ENCODE data around the gene BCLAF1. TPM values are rescaled to one million over a fixed set of nuclear protein-coding genes. Genes with fewer than 3 reads are reported as not detected.
A peak's percentile ranks its signal among the peaks of the same experiment; 100 is the strongest.

The BCLAF1 gene, protein sequence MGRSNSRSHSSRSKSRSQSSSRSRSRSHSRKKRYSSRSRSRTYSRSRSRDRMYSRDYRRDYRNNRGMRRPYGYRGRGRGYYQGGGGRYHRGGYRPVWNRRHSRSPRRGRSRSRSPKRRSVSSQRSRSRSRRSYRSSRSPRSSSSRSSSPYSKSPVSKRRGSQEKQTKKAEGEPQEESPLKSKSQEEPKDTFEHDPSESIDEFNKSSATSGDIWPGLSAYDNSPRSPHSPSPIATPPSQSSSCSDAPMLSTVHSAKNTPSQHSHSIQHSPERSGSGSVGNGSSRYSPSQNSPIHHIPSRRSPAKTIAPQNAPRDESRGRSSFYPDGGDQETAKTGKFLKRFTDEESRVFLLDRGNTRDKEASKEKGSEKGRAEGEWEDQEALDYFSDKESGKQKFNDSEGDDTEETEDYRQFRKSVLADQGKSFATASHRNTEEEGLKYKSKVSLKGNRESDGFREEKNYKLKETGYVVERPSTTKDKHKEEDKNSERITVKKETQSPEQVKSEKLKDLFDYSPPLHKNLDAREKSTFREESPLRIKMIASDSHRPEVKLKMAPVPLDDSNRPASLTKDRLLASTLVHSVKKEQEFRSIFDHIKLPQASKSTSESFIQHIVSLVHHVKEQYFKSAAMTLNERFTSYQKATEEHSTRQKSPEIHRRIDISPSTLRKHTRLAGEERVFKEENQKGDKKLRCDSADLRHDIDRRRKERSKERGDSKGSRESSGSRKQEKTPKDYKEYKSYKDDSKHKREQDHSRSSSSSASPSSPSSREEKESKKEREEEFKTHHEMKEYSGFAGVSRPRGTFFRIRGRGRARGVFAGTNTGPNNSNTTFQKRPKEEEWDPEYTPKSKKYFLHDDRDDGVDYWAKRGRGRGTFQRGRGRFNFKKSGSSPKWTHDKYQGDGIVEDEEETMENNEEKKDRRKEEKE
- 10 to 100 TPM; 69.7 to 90.1 (median 75.4) TPM for total RNA-seq

DNA sequence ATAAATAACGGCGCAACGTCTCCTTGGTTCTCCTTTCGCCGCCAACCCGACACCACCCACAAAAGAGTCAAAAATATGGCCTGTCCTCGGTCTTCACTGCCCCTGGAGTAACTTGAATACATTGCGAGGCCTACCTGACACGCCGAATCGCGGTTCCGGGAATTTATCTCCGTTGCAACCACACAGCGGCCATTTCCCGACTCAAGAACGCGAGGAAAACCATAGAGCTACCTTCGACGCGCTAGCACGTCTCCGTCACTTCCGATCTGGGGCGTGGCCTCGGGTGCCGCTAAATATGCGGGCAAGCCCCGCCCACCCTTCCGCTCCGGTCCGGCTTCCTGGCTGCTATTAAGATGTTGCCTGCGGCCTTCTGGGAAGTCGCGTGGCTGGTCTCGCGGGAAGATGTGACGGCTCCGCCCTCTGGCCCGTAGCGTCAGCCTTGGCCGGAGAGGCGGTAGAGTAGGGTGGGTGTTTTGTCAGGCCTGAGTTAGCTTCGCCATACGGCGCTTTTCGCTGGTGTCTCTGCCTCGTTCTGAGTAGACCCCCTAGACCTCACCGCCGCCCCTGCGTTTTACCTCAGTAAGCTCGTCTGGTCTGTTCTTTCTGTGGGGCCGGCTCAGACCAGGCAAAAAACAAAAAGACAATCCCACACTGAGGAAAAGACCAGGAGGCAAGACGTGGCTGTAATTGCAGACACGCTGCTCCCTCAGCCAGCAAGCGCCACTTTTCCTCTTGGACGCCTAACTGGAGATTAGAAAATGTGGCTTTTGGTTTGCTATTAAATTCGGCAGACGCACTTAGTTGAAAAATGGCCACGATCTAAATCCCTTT, at the start of gene BCLAF1:
Gene BCLAF1, minus strand, starts transcription at position 268 of the 831 bp plus-strand sequence. CDS start 9,980 bp downstream, outside the sequence.
- Histone ChIP-seq H3K27ac (replicated peaks in 1 of 4) (peak within 1 kb of the TSS; percentile 99 to 100 (median 100)), H3K4me3 (peak within 1 kb of the TSS; percentile 82 to 100 (median 89)), H3K9me3 (no peaks in the 10 kb centered on the region), H3K27me3 (no peaks in the 10 kb centered on the region), H3K4me1 (peaks cover 47 to 50% (median 49%) of the 10 kb centered on the region in 4 donors), H3K36me3 (no peaks in the 10 kb centered on the region)
- DNase-seq (ENCODE audit: extremely low spot score): peak; percentile 100
- TF ChIP-seq, protein P1, sequence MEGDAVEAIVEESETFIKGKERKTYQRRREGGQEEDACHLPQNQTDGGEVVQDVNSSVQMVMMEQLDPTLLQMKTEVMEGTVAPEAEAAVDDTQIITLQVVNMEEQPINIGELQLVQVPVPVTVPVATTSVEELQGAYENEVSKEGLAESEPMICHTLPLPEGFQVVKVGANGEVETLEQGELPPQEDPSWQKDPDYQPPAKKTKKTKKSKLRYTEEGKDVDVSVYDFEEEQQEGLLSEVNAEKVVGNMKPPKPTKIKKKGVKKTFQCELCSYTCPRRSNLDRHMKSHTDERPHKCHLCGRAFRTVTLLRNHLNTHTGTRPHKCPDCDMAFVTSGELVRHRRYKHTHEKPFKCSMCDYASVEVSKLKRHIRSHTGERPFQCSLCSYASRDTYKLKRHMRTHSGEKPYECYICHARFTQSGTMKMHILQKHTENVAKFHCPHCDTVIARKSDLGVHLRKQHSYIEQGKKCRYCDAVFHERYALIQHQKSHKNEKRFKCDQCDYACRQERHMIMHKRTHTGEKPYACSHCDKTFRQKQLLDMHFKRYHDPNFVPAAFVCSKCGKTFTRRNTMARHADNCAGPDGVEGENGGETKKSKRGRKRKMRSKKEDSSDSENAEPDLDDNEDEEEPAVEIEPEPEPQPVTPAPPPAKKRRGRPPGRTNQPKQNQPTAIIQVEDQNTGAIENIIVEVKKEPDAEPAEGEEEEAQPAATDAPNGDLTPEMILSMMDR (IDR thresholded peaks at IDR 0.05): peak in 1 of 3 experiments; percentile 15
- TF ChIP-seq POLR2A (IDR thresholded peaks at IDR 0.05; ENCODE audit: low read depth): peak; percentile 98
- TF ChIP-seq EP300 (IDR thresholded peaks at IDR 0.05): peak; percentile 71
- peak; percentile 100 for TF ChIP-seq POLR2AphosphoS5 (IDR thresholded peaks at IDR 0.05)
- intact Hi-C loops (cut with DNase I): loop anchor here (5.0 kb wide), 1 partner anchor 37 kb away; the partner anchor contains the start of gene MTFR2
- WGBS: under 1% methylated on average over 43 of the region's 60 CpGs

DNA sequence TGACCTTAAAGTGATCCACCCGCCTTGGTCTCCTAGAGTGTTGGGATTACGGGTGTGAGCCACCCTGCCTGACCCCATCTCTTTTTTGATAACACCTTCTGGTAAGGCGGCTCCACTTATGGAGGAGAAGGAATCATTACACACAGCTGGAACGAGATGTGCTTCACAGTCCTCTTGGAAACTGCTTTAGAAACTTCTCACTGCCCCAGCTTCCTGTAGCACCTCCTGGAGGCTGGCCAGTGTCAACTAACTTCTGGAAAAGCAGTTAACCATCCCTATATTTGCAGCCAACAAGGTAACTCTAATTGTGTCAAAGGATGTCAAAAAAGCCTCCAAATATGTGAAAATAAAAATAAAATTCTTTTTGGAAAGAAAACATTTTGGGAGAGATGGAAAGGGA, 48.8 kb upstream of the BCLAF1 start:
- Histone ChIP-seq H3K9me3 (no peaks in the 10 kb centered on the region), H3K4me1 (peaks cover 0 to 5% (median 0%) of the 10 kb centered on the region in 4 donors), H3K27me3 (no peaks in the 10 kb centered on the region), H3K36me3 (no peaks in the 10 kb centered on the region), H3K27ac (replicated peaks in 1 of 4) (no peak overlapping the region), H3K4me3 (no peak overlapping the region)
- 86% methylated on average over 1 of the region's 4 CpGs for WGBS
- TF ChIP-seq POLR2AphosphoS5 (IDR thresholded peaks at IDR 0.05): no peak
- TF ChIP-seq EP300 (IDR thresholded peaks at IDR 0.05): no peak
- TF ChIP-seq, protein P1 (IDR thresholded peaks at IDR 0.05): no peak
- intact Hi-C loops (cut with DNase I): no loop called here
- DNase-seq (ENCODE audit: extremely low spot score): no peak

DNA sequence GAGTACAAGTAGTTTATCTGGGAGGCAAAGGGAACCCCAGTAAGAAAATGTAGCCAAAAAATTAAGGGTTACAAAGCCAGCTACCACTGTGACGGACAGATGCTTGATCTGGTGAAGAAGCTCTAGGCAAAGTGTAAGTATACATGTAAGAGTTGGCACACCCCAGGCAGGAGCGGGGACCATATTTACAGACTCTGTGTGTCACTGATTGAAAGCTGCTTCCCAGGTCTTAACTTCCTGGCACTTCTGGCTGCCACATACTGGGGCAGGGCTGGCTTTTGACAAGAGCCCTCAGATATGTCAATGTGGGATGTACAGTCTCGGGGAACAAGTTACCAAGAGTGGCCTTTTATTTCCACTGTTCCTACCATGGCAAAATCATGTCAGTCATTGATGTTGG, 48.0 kb upstream of the BCLAF1 start:
- 79% methylated on average over 3 of the region's 3 CpGs for WGBS
- DNase-seq (ENCODE audit: extremely low spot score): peak; percentile 79
- Histone ChIP-seq H3K4me1 (peaks cover 0 to 5% (median 0%) of the 10 kb centered on the region in 4 donors), H3K27me3 (no peaks in the 10 kb centered on the region), H3K9me3 (no peaks in the 10 kb centered on the region), H3K4me3 (no peak overlapping the region), H3K36me3 (no peaks in the 10 kb centered on the region), H3K27ac (replicated peaks in 1 of 4) (no peak overlapping the region)
- TF ChIP-seq, protein P1 (IDR thresholded peaks at IDR 0.05): no peak
- TF ChIP-seq EP300 (IDR thresholded peaks at IDR 0.05): no peak
- no peak for TF ChIP-seq POLR2A (IDR thresholded peaks at IDR 0.05; ENCODE audit: low read depth)
- TF ChIP-seq POLR2AphosphoS5 (IDR thresholded peaks at IDR 0.05): no peak
- intact Hi-C loops (cut with DNase I): no loop called here

DNA sequence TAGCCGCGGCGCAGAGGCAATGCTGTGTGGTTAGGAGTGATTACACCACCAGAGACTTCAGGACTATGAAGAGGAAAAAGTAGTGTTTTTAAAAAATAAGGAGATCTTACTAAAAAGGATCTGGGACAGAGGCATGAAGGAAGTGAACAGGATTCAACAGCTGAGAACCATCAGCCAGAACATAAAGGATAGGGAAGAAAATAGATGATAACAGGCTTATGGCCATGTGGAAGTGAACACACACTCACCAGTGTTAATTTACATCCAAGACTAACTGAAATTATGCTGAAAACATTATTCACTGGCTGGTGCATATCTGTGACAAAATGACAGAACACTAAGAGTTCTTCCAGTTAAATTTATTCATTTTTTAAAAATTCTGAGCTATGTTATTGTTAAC, 47.5 kb upstream of the BCLAF1 start:
- TF ChIP-seq POLR2A (IDR thresholded peaks at IDR 0.05; ENCODE audit: low read depth): no peak
- TF ChIP-seq EP300 (IDR thresholded peaks at IDR 0.05): no peak
- TF ChIP-seq POLR2AphosphoS5 (IDR thresholded peaks at IDR 0.05): no peak
- TF ChIP-seq, protein P1 (IDR thresholded peaks at IDR 0.05): no peak
- Histone ChIP-seq H3K4me3 (no peak overlapping the region), H3K27ac (replicated peaks in 1 of 4) (no peak overlapping the region), H3K9me3 (no peaks in the 10 kb centered on the region), H3K4me1 (peaks cover 0 to 5% (median 0%) of the 10 kb centered on the region in 4 donors), H3K36me3 (no peaks in the 10 kb centered on the region), H3K27me3 (no peaks in the 10 kb centered on the region)
- DNase-seq (ENCODE audit: extremely low spot score): peak; percentile 42
- WGBS: 85% methylated on average over 3 of the region's 3 CpGs
- intact Hi-C loops (cut with DNase I): no loop called here
